Osteocyte (in vitro differentiated cells): ENCODE results near the gene CDH23. TPM values are rescaled to one million over a fixed set of nuclear protein-coding genes. Genes with fewer than 3 reads are reported as not detected.

Experiments used
- DNase-seq: peaks from one replicate; pipeline ENCODE4 v3.0.0; 2021; ENCODE audit warnings: mixed read lengths; ENCODE audit not compliant: unreplicated experiment; ENCODE audit errors: extremely low spot score
- H3K27ac Mint-ChIP-seq: one replicate; pipeline ENCODE4 v1.8.0; 2021; ENCODE audit warnings: mild to moderate bottlenecking, mixed read lengths; ENCODE audit not compliant: unreplicated experiment
- H3K27me3 Mint-ChIP-seq: one replicate; pipeline ENCODE4 v1.8.0; 2021; ENCODE audit warnings: mixed read lengths; ENCODE audit not compliant: unreplicated experiment
- H3K36me3 Mint-ChIP-seq: one replicate; pipeline ENCODE4 v1.8.0; 2021; ENCODE audit warnings: mixed read lengths; ENCODE audit not compliant: unreplicated experiment
- H3K4me1 Mint-ChIP-seq: one replicate; pipeline ENCODE4 v1.8.0; 2021; ENCODE audit warnings: mixed read lengths; ENCODE audit not compliant: unreplicated experiment
- H3K4me3 Mint-ChIP-seq: one replicate; pipeline ENCODE4 v1.8.0; 2021; ENCODE audit warnings: mild to moderate bottlenecking, moderate library complexity, mixed read lengths; ENCODE audit not compliant: unreplicated experiment
- H3K9me3 Mint-ChIP-seq: one replicate; pipeline ENCODE4 v1.8.0; 2021; ENCODE audit warnings: mixed read lengths; ENCODE audit not compliant: unreplicated experiment
- total RNA-seq: library from RNA; stranded (reverse); gene quantifications from 2 replicates; pipeline ENCODE4 v1.2.1, GENCODE V29; 2021
- TF ChIP-seq, protein P1 (sequence below): fragments of 200-600 bp; sonication (generic); IDR thresholded peaks from 2 replicates; pipeline ENCODE4 v1.5.0; 2021; ENCODE audit warnings: antibody characterized with exemption, mild to moderate bottlenecking, moderate library complexity

The CDH23 gene
- total RNA-seq, 1 donor from 2014 or later, result not detected

DNA sequence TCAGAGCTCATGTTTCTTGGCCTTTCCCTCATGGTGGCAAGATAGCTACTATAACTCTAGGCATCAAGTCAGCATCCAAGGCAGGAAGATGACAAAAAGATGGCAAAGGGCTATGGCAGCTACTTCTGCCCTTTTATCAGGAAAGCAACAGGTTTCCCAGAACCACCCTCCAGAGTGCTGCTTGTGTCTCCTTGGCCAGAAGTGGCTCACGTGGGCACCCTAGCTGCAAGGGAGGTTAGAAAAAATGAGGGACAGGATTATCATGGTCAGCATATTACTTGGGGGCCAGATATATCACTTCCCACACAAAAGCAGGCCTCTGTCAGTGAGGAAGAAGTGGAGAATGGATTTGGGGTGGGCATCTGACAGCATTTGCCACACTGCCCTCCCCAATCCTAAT lies 347.1 kb downstream of the CDH23 start:
- DNase-seq, result no peak
- Mint-ChIP-seq H3K27ac (no peak overlapping the region), H3K36me3 (no peaks in the 10 kb centered on the region), H3K4me1 (peaks cover under 1% of the 10 kb centered on the region), H3K4me3 (no peak overlapping the region), H3K27me3 (peaks cover 2% of the 10 kb centered on the region), H3K9me3 (no peaks in the 10 kb centered on the region)
- TF ChIP-seq, protein P1, sequence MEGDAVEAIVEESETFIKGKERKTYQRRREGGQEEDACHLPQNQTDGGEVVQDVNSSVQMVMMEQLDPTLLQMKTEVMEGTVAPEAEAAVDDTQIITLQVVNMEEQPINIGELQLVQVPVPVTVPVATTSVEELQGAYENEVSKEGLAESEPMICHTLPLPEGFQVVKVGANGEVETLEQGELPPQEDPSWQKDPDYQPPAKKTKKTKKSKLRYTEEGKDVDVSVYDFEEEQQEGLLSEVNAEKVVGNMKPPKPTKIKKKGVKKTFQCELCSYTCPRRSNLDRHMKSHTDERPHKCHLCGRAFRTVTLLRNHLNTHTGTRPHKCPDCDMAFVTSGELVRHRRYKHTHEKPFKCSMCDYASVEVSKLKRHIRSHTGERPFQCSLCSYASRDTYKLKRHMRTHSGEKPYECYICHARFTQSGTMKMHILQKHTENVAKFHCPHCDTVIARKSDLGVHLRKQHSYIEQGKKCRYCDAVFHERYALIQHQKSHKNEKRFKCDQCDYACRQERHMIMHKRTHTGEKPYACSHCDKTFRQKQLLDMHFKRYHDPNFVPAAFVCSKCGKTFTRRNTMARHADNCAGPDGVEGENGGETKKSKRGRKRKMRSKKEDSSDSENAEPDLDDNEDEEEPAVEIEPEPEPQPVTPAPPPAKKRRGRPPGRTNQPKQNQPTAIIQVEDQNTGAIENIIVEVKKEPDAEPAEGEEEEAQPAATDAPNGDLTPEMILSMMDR, result no peak

DNA sequence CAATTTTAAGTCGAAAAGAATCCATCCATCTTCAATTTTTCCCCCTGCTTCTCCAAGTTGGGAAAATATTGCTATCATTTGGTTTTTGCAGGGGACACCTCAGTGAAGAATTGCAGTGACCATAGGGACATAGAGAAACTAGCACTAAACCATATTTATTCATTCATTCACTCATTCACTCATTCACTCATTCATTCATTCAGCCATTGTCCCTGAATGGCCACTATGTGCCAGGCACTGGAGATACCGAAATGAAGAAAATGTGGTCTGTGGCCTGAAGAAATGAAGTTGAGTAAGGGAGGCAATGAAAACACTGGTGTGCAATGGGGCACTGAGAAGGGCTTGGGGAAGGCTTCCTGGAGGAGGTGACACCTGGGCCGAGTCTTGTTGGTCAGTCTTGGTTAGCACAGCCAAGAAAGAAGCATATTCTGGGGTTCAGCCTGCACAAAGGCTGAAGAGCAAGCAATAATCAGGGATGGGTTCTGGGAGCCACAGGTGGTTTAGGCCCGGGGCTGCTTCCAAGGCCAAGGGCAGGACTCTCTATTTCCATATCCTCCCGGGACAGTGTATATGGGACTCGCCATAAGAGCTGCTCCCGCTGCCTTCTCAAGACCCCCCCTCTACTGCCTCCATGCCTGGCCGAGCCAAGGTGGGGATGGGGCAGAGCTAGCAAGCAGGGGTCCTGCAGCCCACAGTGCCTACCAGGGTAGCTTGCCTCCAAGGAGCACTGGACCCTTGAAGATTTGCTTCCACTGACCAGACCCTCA lies 348.4 kb downstream of the CDH23 start:
- TF ChIP-seq, protein P1, result no peak
- Mint-ChIP-seq H3K4me3 (no peak overlapping the region), H3K4me1 (peaks cover 2% of the 10 kb centered on the region), H3K9me3 (no peaks in the 10 kb centered on the region), H3K27me3 (peaks cover 2% of the 10 kb centered on the region), H3K36me3 (no peaks in the 10 kb centered on the region), H3K27ac (no peak overlapping the region)
- no peak for DNase-seq

DNA sequence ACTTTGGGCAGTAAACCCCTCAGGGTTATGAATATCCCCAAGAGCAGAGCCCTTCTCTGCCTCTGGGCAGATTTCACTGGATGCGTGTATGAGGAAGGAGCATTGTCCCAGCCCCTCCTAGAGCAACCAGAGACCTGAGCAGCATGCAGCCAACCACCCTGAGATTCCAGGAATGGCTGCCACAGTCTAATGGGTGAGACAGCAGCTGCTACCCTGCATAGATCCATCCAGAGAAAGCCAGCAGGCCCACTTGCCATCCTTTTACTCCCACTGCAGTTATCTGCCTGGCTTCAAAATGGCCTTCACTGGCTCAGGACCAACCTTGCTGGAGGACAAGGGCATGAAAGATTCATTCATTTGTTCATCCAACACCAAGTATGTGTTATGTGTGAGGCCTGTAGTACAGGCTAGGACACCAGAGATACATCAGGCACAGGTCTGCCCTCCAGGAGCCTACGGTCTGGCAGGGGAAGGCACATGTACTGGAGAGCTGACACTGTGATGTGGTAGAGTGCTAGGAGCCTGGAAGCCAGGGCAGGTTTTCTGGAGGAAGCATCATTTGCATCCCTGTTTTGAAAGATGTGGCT lies 349.0 kb downstream of the CDH23 start:
- Mint-ChIP-seq H3K36me3 (no peaks in the 10 kb centered on the region), H3K27ac (no peak overlapping the region), H3K9me3 (no peaks in the 10 kb centered on the region), H3K27me3 (peaks cover 2% of the 10 kb centered on the region), H3K4me1 (peaks cover 2% of the 10 kb centered on the region), H3K4me3 (no peak overlapping the region)
- TF ChIP-seq, protein P1, result no peak
- DNase-seq, result no peak

DNA sequence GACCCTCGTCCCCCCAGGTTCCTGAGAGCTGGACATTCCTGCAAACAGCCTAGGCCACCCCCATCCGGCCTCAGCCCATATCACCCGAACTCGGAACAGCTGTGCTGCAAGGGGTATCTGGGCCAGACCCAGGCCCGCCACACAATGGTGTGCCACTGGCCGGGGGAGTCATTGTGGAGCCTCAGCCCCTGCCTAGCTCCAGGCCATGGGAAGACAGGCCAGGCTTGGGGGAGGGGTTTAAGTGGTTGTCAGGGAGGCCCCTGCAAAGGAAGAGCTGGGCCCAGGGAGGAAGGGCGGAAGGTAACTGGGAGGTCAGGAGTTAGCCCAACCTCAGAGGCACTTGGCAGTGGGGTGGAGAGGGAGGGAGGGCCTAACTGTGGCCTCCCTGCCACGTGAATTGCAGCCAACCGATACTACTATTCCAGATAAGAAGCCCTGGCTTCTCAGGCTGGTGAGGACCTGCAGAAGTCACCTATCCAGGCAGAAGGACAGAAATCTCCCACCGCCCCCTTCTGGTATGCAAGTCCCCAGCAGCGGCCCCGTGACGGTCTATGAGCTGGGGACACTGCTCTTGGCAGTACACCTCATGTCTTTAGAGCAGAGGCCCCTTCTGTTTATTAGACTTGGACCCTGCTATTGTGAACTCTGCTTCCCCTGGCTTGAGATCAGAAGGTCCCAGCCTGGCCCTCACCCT lies 349.8 kb downstream of the CDH23 start:
- H3K36me3 Mint-ChIP-seq, result no peaks in the 10 kb centered on the region
- DNase-seq, result no peak
- peaks cover 2% of the 10 kb centered on the region for H3K4me1 Mint-ChIP-seq
- TF ChIP-seq, protein P1, result no peak
- H3K9me3 Mint-ChIP-seq, result no peaks in the 10 kb centered on the region
- no peak overlapping the region for H3K27ac Mint-ChIP-seq
- no peak overlapping the region for H3K4me3 Mint-ChIP-seq
- peaks cover 2% of the 10 kb centered on the region for H3K27me3 Mint-ChIP-seq

DNA sequence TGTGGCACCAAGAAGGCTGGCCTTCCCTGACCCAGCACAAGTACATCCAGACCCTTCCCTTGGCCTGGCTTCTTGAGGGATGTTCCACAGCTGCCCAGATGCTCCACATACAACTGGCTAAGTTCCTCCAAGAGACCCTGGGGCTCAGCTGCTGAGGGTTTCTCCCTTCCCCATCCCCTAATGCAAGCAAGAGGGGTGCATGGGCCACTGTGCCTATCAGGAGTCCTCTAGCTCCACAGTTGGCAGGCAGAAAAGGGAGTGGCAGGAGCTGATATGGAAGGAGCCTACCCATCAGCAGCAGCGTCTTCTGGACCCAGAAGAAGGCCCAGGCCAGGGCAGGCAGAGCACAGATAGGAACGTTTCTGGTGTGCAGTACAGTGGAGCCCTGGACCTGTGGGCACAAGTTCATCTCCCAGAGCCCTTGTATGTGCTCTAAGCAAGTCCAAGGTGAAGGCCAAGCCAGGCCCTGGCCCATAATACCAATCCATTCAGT lies 350.4 kb downstream of the CDH23 start:
- H3K36me3 Mint-ChIP-seq, result no peaks in the 10 kb centered on the region
- peaks cover 2% of the 10 kb centered on the region for H3K27me3 Mint-ChIP-seq
- H3K4me3 Mint-ChIP-seq, result no peak overlapping the region
- H3K27ac Mint-ChIP-seq, result no peak overlapping the region
- TF ChIP-seq, protein P1, result no peak
- no peaks in the 10 kb centered on the region for H3K9me3 Mint-ChIP-seq
- peaks cover 2% of the 10 kb centered on the region for H3K4me1 Mint-ChIP-seq
- DNase-seq, result no peak
